Renal cortical epithelial cell (primary cell): ENCODE data around the gene COA7. TPM values are rescaled to one million over a fixed set of nuclear protein-coding genes. Genes with fewer than 3 reads are reported as not detected.

Experiments
- DNase-seq: peaks from one replicate; pipeline ENCODE4 v3.0.0-alpha.2; 2011; ENCODE audit warnings: low read depth
- total RNA-seq: library from RNA; depleted of rRNA; stranded (reverse); fragments of >200 nt; gene quantifications from 2 replicates; pipeline ENCODE4 v1.2.3, GENCODE V29; 2014

The COA7 gene
- total RNA-seq, 1 donor from 2014 or later, result 20.9 TPM

- DNase-seq, result peak; percentile 46
These were observed 28.5 kb downstream of the COA7 start for GRCh38 chr1:52669696-52670095.

GRCh38 chr1:52668711-52669110 is 29.4 kb downstream of the COA7 start:
- peak; percentile 53 for DNase-seq

GRCh38 chr1:52667984-52668383 is 30.2 kb downstream of the COA7 start:
- DNase-seq, result peak; percentile 21

DNA sequence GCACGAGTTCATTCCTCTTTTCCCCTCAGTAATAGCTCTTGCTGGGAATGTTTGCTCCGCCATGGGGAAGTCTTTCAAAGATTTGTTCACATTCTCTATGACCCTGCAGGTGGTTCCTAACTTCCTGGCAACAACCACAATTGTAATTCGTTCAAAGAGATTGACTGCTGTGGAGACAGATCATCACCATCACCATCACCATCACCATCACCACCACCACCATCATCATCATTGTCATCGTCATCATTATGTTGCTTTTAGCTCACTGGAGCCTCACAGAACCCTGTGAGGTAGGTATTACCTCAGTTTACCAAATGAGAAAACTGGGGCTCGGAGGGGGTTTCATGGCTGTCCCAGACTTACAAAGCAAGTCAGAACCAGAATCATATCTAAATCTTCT is 30.9 kb downstream of the COA7 start:
- DNase-seq, result no peak

- DNase-seq, result peak; percentile 70
These were observed 32.9 kb downstream of the COA7 start for GRCh38 chr1:52665006-52665941.

GRCh38 chr1:52663716-52664115 is 34.4 kb downstream of the COA7 start:
- no peak for DNase-seq

GRCh38 chr1:52662645-52663313 is 35.4 kb downstream of the COA7 start:
- peak; percentile 95 for DNase-seq

DNA sequence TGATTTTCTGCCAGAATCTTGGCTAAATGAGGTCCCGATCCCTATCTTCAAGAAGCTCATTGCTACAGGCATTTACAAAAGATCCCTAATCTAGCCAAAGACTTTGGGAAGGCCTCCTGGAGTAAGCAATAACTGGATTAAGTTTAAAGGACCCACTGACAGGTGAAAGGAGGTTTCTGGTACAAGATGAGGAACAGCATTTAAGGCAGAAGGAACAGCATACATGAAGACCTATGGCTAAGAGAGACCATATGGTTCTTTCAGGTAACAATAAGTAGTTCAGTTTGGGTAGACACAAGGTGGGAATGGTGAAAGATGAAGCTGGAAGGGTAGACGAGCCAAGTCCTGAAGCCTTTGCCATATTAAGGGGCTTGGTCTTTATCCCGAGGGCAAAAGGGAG is 37.3 kb downstream of the COA7 start:
- DNase-seq, result no peak

DNA sequence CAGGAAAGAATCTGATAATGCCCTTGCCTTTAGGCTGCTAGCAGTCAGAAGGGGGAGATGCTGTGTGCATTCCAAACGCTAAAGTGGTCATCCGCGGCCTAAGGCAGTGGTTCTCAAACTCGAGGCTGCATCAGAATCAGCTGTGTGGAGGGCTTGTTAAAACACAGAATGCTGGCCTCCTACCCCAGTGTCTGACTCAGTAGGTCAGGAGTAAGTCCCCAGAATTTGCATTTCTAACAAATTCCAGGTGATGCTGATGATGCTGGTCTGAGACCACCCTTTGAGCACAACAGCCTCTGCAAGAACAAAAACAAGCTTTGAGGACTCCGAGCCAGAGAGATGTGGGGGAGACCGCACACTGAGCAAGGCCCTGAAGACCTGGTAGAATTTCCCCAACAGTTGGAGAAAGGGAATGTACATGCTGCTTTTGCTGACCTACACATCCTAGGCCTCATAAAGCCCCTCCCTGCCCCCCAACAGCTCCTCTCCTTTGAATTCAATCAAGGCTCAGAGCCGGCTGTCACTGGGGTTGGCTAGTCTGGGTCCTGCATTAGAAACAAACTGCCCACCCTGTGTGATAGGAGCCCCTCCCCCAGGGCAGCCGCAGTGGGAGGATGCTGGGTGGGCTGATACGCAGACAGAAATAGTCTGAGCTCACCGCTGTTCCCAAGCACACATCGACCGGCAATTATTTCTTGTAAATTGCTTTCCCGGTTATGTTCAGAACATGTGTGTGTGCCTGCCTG is 38.1 kb downstream of the COA7 start:
- DNase-seq, result no peak

- peak; percentile 59 for DNase-seq
These were observed 38.8 kb downstream of the COA7 start for GRCh38 chr1:52659356-52659755.

GRCh38 chr1:52658795-52659194 is 39.4 kb downstream of the COA7 start:
- DNase-seq, result peak; percentile 53

GRCh38 chr1:52657702-52658101 is 40.4 kb downstream of the COA7 start:
- DNase-seq, result no peak

- DNase-seq, result no peak
These were observed 44.1 kb downstream of the COA7 start for GRCh38 chr1:52654063-52654462.

DNA sequence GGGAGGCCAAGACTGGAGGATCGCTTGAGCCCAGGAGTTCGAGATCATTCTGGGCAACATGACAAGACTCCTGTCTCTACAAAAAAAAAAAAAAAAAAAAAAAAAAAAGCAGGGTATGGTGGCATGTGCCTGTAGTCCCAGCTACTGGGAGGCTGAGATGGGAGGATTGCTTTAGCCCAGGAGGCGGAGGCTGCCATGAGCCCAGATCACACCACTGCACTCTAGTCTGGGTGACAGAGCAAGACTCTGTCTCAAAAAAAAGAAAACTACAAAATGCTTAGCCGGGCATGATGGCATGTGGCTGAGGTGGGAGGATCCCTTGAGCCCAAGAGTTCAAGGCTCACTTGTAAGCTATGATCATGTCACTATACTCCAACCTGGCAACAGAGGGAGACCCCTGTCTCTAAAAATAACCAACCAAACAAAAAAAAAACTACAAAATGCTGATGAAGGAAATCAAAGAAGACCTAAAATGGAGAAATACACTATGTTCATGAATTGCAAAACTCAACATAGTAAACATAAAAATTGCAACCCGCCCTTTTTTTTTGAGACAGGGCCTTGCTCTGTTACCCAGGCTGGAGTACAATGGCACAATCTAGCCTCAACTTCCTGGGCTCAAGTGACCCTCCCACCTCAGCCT is 44.8 kb downstream of the COA7 start:
- DNase-seq, result no peak

- peak; percentile 53 for DNase-seq
These were observed 46.2 kb downstream of the COA7 start for GRCh38 chr1:52651904-52652303.

- DNase-seq, result peak; percentile 19
These were observed 52.9 kb downstream of the COA7 start for GRCh38 chr1:52645261-52645660.

DNA sequence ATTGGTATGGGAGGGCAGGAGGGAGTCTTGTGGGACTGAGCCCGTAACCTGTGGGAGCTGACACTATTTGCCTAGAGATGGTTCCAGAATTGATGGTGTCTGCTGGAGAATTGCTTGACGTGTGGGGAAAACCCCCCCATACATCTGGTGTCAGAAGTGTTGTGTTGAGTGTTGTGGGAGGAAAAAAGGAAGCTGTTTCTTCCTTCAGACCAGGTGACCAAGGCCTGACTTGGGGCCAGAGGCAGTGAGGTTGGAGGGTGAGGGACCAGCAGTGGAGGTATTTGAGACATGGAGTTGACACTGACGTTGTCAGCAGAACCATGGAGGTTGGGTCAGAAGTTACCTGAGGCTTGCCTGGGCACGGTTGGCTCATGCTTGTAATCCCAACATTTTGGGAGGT is 56.8 kb downstream of the COA7 start:
- DNase-seq, result no peak

DNA sequence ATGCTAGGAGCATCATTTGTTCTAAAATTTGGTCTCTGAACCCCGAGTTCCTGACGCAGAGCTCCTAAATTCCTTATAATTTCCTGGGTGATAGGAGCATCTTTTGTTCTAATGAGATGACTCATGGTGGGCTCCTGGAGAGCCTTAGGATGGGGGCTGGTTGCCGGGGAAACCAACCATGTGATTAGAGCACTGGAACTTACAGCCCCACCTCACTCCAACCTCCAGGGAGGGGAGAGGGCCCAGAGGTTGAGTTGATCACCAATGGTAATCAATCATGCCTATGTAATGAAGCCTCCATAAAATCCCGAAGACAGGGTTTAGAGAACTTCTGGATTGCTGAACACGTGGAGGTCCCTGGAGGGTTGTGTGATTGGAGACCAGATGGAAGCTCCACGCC is 57.5 kb downstream of the COA7 start:
- no peak for DNase-seq

- DNase-seq, result no peak
These were observed 60.2 kb downstream of the COA7 start for GRCh38 chr1:52637946-52638345.

- peak; percentile 18 for DNase-seq
These were observed 61.1 kb downstream of the COA7 start for GRCh38 chr1:52636721-52637695.
